SU-DHL-6 (cell line): ENCODE measurements around the gene TAB2.
"Not testable (repeated sequence)": the region's sequence is repeated elsewhere in the genome, so short reads cannot be mapped to it uniquely, and the experiment has no call there.

Source experiments
- H2AFZ ChIP-seq: fragments of 200-600 bp; sonication (generic); 2 replicates; pipeline ENCODE4 v1.6.1; 2014; ENCODE audit warnings: low read depth, mild to moderate bottlenecking, moderate library complexity, mixed read lengths, antibody characterized with exemption, low read length; ENCODE audit not compliant: severe bottlenecking
- H3F3A ChIP-seq: fragments of 200-600 bp; shearing (Covaris generic); 2 replicates; pipeline ENCODE4 v1.6.0; 2016; ENCODE audit warnings: antibody characterized with exemption, mild to moderate bottlenecking; ENCODE audit not compliant: insufficient read depth
- H3K27ac ChIP-seq: fragments of 200-600 bp; sonication (generic); 2 replicates; pipeline ENCODE4 v1.5.1; 2016; ENCODE audit warnings: low read depth, mild to moderate bottlenecking, low read length, moderate library complexity, mixed read lengths
- H3K27me3 ChIP-seq: fragments of 200-600 bp; sonication (generic), shearing (Covaris generic); 2 replicates; pipeline ENCODE4 v1.6.0; 2014; ENCODE audit warnings: mild to moderate bottlenecking, low read length
- H3K36me3 ChIP-seq: fragments of 200-600 bp; sonication (generic); 2 replicates; pipeline ENCODE4 v1.6.1; 2014; ENCODE audit warnings: mild to moderate bottlenecking, low read length, mixed read lengths
- H3K4me2 ChIP-seq: fragments of 300-600, 200-600 bp; shearing (Covaris generic), sonication (generic); 2 replicates; pipeline ENCODE4 v1.6.0; 2014; ENCODE audit warnings: low read length, low read depth, mild to moderate bottlenecking; ENCODE audit not compliant: poor library complexity, severe bottlenecking
- H3K4me3 ChIP-seq: fragments of 200-600 bp; sonication (generic); 2 replicates; pipeline ENCODE4 v1.5.1; 2014; ENCODE audit warnings: antibody characterized with exemption, low read length, mild to moderate bottlenecking, mixed read lengths; ENCODE audit not compliant: insufficient read depth, poor library complexity, severe bottlenecking
- H3K79me2 ChIP-seq: fragments of 200-600 bp; sonication (generic); 2 replicates; pipeline ENCODE4 v1.6.1; 2014; ENCODE audit warnings: mild to moderate bottlenecking, low read length, moderate library complexity; ENCODE audit not compliant: insufficient read depth
- H3K9ac ChIP-seq: fragments of 200-600 bp; sonication (generic); 2 replicates; pipeline ENCODE4 v1.7.0; 2014; ENCODE audit warnings: mild to moderate bottlenecking, low read length
- H3K9me2 ChIP-seq: fragments of 200-600 bp; sonication (generic); replicated peaks from 2 replicates; pipeline ENCODE4 v1.6.1; 2014; ENCODE audit warnings: low read length; ENCODE audit not compliant: insufficient read depth
- H3K9me3 ChIP-seq: fragments of 200-600 bp; sonication (generic); 2 replicates; pipeline ENCODE4 v1.6.1; 2014; ENCODE audit warnings: low read length, mixed read lengths; ENCODE audit not compliant: insufficient read depth
- H4K20me1 ChIP-seq: fragments of 200-600 bp; sonication (generic); 2 replicates; pipeline ENCODE4 v1.6.1; 2014; ENCODE audit warnings: low read depth, mild to moderate bottlenecking, antibody characterized with exemption, low read length, moderate library complexity, mixed read lengths
- CTCF ChIP-seq: fragments of 200-600 bp; sonication (generic); IDR thresholded peaks from one replicate; pipeline ENCODE4 v1.5.1; 2017; ENCODE audit warnings: antibody characterized with exemption, mild to moderate bottlenecking, low read length, moderate library complexity; ENCODE audit not compliant: insufficient read depth, poor library complexity, severe bottlenecking
- EZH2phosphoT487 ChIP-seq: fragments of 200-600 bp; sonication (generic), shearing (Covaris generic); conservative IDR thresholded peaks from 2 replicates; pipeline ENCODE4 v1.6.1; 2018; ENCODE audit warnings: mild to moderate bottlenecking, antibody characterized with exemption, low read length, moderate library complexity, mixed read lengths

Gene TAB2

DNA sequence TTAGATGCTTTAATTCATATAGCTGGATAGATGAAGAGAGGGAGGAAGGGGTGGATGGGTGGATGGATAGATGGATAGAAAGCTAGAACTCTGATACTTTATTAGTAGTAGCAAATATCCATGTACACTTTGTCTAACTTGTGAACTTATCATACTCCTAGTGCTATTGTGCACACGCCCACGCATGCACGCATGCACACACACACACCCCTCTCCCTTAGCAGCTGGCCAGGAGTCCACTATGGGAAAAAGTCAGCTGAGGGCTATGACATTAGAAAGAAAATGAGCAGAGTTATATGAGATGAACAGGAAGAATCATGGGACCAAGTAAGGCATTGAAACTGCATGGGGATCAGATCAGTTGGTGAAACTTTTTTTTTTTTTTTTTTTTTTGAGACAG, 28.6 kb downstream of the TAB2 start:
- H3K36me3 ChIP-seq = peaks cover 7% of the 10 kb centered on the region; the same call in 1 of the 2 replicates
- H3K27me3 ChIP-seq = no peaks in the 10 kb centered on the region
- no peak overlapping the region for H3K27ac ChIP-seq
- no peak for TF ChIP-seq CTCF
- TF ChIP-seq EZH2phosphoT487 = no peak
- no peaks in the 10 kb centered on the region; the same call in 1 of the 2 replicates for H3F3A ChIP-seq
- H3K4me2 ChIP-seq = no peak overlapping the region
- H2AFZ ChIP-seq = no peak overlapping the region
- H3K9me3 ChIP-seq = no peaks in the 10 kb centered on the region
- peaks cover 80% of the 10 kb centered on the region for H3K79me2 ChIP-seq
- peaks cover 27% of the 10 kb centered on the region; the same call in 1 of the 2 replicates for H4K20me1 ChIP-seq
- H3K9ac ChIP-seq = no peak overlapping the region
- no peaks in the 10 kb centered on the region for H3K9me2 ChIP-seq
- no peak overlapping the region for H3K4me3 ChIP-seq

DNA sequence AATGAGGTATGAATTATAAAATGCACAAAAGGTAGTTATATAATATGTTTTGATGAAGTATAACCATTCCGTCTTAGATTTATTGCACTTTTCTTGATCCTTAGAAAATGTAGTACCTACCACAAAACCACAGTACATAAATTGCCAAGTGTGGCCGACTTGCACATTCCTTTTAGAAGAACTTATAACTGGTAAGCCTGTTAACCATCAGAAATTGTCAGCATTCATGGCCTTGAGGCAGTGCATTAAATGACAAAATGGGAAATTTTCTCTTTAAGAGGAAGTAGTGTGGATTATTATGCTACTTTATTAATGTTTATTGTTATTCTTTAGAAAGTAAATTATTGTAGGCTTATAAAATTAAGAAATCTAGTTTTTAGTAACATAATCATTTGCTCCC, 29.6 kb downstream of the TAB2 start:
- Histone ChIP-seq H2AFZ (no peak overlapping the region), H3K79me2 (peaks cover 79% of the 10 kb centered on the region), H4K20me1 (peaks cover 22% of the 10 kb centered on the region; the same call in 1 of the 2 replicates), H3K9me2 (no peaks in the 10 kb centered on the region), H3K36me3 (peaks cover 7% of the 10 kb centered on the region; the same call in 1 of the 2 replicates), H3K27ac (no peak overlapping the region), H3K27me3 (no peaks in the 10 kb centered on the region), H3K4me3 (no peak overlapping the region), H3K9me3 (no peaks in the 10 kb centered on the region), H3F3A (no peaks in the 10 kb centered on the region), H3K4me2 (no peak overlapping the region), H3K9ac (no peak overlapping the region)
- TF ChIP-seq EZH2phosphoT487 = no peak
- no peak for TF ChIP-seq CTCF

DNA sequence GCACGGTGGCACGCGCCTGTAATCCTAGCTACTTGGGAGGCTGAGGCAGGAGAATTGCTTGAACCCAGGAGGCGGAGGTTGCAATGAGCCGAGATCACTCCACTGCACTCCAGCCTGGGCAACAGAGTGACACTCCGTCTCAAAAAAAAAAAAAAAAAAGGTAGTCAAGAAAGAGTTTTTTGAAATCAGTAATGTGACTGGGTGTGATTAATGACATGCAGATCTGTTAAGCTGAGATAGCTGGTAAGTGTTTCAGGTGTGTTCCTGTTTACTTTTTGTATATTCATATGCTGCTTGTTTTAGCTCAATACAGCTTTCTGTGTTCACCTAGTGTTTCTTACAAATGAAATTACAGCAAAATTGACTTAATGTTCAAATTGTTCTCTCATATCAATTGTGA, 31.8 kb downstream of the TAB2 start:
- Histone ChIP-seq H4K20me1 (peaks cover 27% of the 10 kb centered on the region), H3K79me2 (peaks cover 73% of the 10 kb centered on the region)
- not testable (repeated sequence) for H3K4me2 ChIP-seq, H3K27ac ChIP-seq, H3K4me3 ChIP-seq, H3F3A ChIP-seq, H2AFZ ChIP-seq, H3K36me3 ChIP-seq, H3K9ac ChIP-seq, H3K9me3 ChIP-seq, H3K9me2 ChIP-seq, H3K27me3 ChIP-seq

- Histone ChIP-seq H3K4me2 (no peak overlapping the region), H3K4me3 (no peak overlapping the region), H3K9me2 (no peaks in the 10 kb centered on the region), H3F3A (no peaks in the 10 kb centered on the region), H2AFZ (no peak overlapping the region), H3K79me2 (peaks cover 65% of the 10 kb centered on the region), H3K9me3 (no peaks in the 10 kb centered on the region), H3K27me3 (no peaks in the 10 kb centered on the region), H3K9ac (no peak overlapping the region), H3K36me3 (no peaks in the 10 kb centered on the region), H3K27ac (no peak overlapping the region), H4K20me1 (peaks cover 20% of the 10 kb centered on the region)
- TF ChIP-seq CTCF = no peak
- no peak for TF ChIP-seq EZH2phosphoT487
Measured at GRCh38 chr6:149354009-149354408, 36.5 kb downstream of the TAB2 start.
